ENCODE data around the gene SLC17A2. TPM values are rescaled to one million over a fixed set of nuclear protein-coding genes. Genes with fewer than 3 reads are reported as not detected.
"Not testable (repeated sequence)": the region's sequence is repeated elsewhere in the genome, so short reads cannot be mapped to it uniquely, and the experiment has no call there.

SLC17A2 gene
- polyA plus RNA-seq, 3 donors, result 0.43 to 1.0 (median 0.74) TPM

GRCh38 chr6:25956226-25956625, 25.7 kb upstream of the SLC17A2 start:
- peak; percentile 10 for DNase-seq

DNA sequence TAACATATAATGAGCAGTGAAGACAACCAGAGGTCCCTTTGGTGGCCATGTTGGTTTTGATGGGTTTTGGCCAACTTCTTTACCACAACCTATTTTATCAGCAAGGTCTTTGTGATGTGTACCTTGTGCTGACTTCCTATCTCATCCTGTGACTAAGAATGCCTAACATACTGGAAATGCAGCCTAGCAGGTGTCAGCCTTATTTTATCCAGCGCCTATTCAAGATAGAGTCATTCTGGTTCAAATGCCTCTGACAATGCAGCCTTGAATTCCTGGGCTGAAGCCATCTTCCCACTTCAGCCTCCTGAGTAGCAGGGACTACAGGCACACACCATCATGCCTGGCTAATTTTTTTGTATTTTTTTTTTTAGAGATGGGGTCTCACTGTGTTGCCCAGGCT, 24.3 kb upstream of the SLC17A2 start:
- DNase-seq, result no peak

GRCh38 chr6:25953733-25954132, 23.2 kb upstream of the SLC17A2 start:
- no peak for DNase-seq

DNA sequence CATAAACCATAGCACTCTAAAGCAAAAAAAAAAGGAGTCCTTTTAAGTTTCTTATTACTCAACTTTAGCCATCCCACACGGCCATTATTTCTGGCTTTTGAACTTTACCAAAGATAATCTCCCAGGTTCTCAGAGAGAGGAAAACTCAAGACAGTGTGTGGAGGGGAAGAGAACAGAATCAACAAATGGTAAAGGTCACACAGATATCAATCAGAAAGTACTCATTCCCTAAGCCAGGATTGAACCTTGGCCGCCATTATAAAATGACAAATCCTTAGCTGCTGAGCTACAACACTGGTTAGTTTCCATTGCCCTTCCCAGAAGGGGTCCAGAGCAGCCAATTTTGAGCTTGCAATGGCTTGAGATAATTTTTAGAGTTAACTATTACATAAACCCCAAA, 22.0 kb upstream of the SLC17A2 start:
- DNase-seq, result no peak

DNA sequence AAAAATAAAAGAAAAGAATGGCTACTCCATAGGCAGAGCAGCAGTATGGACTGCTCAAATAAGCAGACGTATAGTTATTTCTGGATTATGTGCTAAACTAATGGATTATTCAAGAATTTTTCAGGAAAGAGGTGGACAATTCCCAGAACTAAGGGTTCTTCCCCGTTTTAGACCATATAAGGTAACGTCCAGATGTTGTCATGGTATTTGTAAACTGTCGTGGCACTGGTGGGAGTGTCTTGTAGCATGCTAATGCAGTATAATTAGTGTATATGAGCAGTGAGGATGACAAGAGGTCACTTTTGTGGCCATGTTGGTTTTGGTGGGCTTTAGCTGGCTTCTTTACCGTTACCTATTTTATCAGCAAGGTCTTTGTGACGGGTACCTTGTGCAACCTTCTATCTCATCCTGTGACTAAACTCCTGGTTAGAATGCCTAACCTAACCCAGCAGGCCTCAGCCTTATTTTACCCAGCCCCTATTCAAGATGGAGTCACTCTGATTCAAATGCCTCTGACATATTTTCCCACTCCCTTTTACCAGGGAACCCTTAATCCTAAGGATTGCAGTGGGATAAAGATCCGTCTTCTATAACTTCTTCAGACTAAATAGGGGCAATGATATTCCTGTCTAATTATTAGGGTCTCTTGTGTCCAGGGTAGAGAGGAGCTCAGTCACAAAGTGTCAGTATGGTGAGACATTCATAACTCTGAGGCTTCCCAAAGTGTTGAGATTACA, 21.0 kb upstream of the SLC17A2 start:
- no peak for DNase-seq

DNA sequence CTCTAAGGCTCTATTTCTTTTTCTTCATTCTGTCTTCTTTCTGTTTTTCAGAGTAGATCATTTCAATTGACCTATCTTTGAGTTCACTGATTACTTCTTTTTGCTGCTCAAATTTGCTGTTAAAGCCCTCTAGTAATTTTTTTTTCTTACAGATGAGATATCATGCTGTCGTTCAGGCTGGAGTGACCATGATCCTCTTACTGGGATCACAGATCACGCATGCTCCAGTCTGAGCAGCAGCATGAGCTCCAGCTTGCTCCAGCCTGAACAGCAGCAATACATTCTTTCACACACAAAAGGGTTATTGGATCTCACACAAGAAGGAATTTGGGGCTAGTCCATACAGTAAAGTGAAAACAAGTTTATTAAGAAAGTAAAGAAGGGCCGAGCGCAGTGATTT, 19.8 kb upstream of the SLC17A2 start:
- no peak for DNase-seq

GRCh38 chr6:25949695-25950094, 19.2 kb upstream of the SLC17A2 start:
- DNase-seq, result no peak

GRCh38 chr6:25947492-25947891, 17.0 kb upstream of the SLC17A2 start:
- DNase-seq, result not testable (repeated sequence)

DNA sequence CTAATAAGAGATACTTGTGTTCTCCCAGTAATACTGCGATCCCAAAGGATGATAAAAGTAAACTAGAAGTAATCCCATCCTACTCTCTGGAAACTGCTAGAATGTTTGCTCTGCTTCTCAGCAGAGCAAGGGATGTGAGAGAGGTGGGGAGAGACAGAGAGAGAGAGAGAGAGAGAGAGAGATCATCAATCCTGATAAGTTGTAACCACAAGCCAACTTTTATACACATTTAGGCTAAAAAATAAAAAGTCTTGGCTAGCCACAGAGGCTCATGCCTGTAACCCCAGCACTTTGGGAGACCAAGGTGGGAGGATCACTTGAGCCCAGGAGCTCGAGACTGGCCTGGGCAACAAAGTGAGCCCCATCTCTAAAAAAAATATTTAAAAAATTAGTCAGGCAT, 16.1 kb upstream of the SLC17A2 start:
- DNase-seq, result no peak

DNA sequence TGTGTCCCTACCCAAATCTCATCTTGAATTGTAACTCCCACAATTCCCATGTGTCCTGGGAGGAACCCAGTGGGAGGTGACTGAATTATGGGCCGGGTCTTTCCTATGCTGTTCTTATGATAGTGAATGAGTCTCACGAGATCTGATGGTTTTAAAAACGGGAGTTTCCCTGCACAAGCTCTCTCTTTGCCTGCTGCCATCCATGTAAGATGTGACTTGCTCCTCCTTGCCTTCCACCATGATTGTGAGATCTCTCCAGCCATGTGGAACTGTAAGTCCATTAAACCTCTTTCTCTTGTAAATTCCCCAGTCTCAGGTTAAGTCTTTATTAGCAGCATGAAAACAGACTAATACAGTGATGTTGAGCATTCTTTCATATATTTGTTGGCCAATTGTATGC, 15.2 kb upstream of the SLC17A2 start:
- not testable (repeated sequence) for DNase-seq

DNA sequence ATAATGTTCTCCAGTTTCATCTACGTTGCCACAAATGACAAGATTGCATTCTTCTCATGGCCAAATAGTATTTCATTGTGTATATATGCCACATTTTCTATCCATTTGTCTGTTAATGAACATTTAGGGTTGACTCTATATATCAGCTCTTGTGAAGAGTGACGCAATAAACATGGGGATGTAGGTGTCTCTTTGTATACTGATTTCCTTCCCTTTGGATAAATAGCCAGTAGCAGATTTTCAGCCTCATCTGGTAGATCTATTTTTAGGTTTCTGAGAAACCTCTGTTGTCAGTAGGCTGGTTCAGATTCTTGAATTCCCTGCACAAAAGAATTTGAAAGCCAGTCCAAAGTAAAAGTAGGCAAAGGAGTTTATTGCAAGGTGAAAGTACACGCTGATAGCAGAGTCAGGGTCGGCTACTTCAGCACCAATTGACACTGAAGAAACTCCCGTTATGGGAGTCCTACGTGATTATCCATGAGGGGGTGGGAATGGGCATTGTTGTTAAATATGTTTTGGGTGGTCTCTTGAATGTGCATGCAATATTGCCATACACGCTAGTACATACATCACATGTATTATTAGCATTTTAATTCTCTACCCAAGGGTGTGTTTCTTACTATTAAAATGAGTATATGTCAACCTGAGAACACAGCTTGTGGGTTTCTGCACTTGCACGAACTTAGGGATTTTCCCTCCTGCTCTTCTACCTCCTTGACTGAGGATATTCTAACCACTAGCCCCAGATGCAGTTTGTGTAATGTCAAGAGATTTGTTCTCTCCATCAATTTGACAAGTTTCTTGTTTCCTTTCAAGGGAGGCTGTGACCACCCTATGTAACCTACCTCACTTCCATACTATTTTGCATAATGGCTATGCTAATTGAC, 14.4 kb upstream of the SLC17A2 start:
- DNase-seq, result no peak

- DNase-seq, result no peak
Observed at GRCh38 chr6:25943887-25944286, 13.4 kb upstream of the SLC17A2 start.

GRCh38 chr6:25942561-25943147, 12.2 kb upstream of the SLC17A2 start:
- DNase-seq, result peak; percentile 22

- no peak for DNase-seq
Observed at GRCh38 chr6:25939593-25939992, 9.1 kb upstream of the SLC17A2 start.

GRCh38 chr6:25935953-25936352, 5.5 kb upstream of the SLC17A2 start:
- no peak for DNase-seq

- DNase-seq, result no peak
Observed at GRCh38 chr6:25934735-25935313, 4.3 kb upstream of the SLC17A2 start.

- DNase-seq, result no peak
Observed at GRCh38 chr6:25934156-25934555, 3.7 kb upstream of the SLC17A2 start.

- no peak for DNase-seq
Observed at GRCh38 chr6:25931411-25931709, 869 bp upstream of the SLC17A2 start.

DNA sequence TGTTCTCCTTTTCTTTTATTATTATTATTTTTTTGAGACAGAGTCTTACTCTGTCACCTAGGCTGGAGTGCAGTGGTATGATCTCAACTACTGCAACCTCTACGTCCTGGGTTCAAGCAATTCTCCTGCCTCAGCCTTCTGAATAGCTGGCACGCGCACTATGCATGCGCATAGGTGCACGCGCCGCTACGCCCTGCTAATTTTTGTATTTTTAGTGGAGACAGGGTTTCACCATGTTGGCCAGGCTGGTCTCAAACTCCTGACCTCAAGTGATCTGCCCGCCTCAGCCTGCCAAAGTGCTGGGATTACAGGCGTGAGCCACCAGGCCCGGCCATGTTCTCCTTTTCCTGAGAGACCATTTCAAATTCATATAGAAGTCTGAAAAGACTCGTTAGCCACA, 706 bp downstream of the SLC17A2 start:
- DNase-seq, result not testable (repeated sequence)

DNA sequence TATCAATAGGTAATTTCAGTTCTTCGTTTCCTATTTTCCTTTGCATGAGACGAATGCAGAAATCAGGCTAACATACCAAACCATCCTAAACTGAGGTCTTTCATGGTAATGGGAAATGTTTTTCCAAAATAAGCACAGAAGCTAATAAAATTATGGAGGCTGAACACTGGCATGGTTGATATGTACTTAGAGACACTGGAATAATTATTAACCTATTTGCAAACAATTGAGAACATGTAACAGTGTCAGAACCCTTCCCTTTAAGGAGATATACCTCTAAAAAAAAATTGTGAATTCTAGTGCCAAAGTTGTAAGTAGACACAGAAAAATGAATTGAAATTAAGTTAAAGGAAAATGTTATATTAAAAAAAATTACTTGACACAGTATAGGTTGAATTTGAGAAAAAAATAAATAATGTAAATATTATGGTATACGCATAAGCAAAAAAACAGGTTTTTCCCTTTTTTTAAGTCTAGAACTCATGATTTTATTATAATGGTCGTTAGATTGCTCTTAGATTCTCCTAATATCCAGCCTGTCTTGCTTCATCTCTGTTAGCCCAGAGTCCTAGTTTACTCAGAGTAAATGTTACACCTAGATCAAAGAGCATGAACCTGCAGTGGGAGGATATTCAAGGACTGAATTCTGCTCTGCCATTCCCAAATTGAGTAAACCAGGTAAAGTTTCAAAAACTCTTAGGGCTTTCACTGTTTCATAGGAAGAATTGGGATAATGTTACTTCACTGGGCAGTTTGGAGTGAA, 1.7 kb downstream of the SLC17A2 start:
- DNase-seq, result no peak

DNA sequence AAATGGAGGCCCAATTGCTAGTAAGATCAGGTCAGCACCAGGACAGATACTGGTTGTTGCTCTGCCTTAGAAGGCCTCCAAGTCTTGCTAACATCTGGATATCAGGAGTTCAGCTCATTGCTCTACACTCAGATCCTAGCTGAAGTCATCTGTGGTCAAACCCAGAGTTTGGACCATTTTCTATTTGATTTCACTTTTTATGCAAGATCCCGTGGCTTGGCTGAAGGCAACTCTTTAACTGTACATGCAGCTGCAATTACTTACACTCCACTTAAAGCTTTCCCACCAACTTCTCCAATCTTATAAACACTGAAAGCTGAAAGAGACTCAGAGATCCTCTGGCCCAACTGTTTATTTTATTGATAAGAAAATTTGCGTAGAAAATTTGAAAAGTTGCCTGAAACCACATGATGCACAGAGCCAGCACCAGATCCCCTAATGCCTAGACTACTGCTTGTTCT, 2.7 kb downstream of the SLC17A2 start:
- no peak for DNase-seq

DNA sequence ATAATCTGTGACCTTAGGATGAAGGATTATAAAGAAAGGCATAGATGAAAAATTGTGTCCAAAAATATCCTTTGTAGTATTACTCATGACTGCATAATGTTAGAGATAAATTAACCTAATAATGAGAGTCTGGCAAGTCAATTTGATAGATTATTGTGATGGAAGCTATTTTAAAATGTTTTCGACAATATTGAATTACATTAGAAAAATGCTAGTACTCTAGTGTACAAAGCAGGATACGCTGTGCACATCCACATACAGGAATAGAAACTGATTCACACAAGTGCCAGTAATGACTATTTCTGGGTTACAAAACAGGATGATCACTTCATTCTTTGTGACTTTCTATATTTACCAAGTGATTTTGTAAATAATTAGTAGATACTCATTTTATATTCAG, 3.3 kb downstream of the SLC17A2 start:
- DNase-seq, result no peak
